HG03439 (cell line): ENCODE results near the gene UVRAG.
A peak's percentile ranks its signal among the peaks of the same experiment; 100 is the strongest.
"Not testable (repeated sequence)": the region's sequence is repeated elsewhere in the genome, so short reads cannot be mapped to it uniquely, and the experiment has no call there.

Experiments used
- ATAC-seq: cut with Tn5 transposase; IDR thresholded peaks from one replicate; pipeline ENCODE4 v1.9.1; 2021; ENCODE audit warnings: mild to moderate bottlenecking, moderate library complexity; ENCODE audit not compliant: unreplicated experiment

UVRAG gene

GRCh38 chr11:76048763-76049162, 233.8 kb downstream of the UVRAG start:
- ATAC-seq, result no peak

DNA sequence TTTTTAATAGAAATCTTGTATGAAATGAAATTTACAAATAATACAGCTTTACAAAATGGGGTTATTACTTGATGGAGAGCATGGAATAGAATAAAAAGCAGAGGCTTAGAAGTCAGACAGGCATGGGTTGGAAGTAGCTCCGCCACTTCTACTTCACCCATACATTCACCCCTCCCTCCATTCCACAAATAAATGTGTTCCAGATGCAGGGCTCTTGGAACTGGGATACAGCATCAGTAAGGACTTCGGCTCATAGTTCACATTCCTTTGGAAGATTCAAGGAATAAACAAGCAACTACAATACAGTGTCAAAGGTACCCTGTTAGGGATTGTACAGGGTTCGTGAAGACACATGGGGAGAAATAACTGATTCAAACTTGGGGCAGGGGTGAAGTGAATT, 234.5 kb downstream of the UVRAG start:
- ATAC-seq, result no peak

GRCh38 chr11:76051937-76052336, 236.9 kb downstream of the UVRAG start:
- ATAC-seq, result no peak

GRCh38 chr11:76054330-76054729, 239.3 kb downstream of the UVRAG start:
- no peak for ATAC-seq

- no peak for ATAC-seq
Measured at GRCh38 chr11:76056876-76057275, 241.9 kb downstream of the UVRAG start.

GRCh38 chr11:76060475-76061036, 245.5 kb downstream of the UVRAG start:
- not testable (repeated sequence) for ATAC-seq

- ATAC-seq, result peak; percentile 95
Measured at GRCh38 chr11:76062733-76063132, 247.7 kb downstream of the UVRAG start.

DNA sequence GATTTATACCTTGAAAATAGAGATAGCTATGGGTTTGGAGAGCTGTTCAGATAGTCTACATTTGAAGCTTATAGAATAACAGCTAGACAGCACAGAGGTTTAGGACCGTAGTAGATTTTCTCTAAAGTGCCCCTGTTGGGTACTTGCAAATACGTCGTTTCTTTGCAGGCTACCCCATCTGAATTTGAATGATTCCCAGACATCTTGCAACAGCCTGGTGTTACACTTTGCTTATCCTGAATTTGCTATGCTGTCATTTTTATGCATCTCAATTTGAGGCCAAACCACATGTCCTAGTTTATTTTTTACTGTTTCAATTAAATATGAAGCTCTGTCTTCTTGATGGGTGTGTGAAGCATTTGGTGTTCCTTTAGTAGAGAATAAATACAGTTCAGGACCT, 249.2 kb downstream of the UVRAG start:
- no peak for ATAC-seq

DNA sequence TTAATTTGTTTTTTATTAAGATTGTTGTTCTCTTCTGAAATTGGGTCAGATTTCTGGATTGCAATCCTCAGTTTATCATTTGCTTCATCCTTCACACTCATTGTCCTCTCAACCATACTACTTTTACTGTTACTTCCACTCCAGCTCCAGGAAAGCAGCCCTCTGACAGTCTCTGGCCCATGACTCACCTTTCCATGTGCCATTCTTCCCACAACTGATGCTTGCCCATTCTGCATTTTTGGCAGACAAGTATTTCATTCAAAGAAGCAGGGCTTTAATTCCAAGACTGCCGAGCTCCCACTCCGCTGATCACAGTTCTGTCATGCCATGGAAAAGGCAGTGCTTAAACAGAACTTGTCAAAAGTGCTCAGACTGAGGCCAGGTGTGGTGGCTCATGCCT, 252.1 kb downstream of the UVRAG start:
- ATAC-seq, result no peak

GRCh38 chr11:76069001-76069400, 254.0 kb downstream of the UVRAG start:
- ATAC-seq, result no peak

DNA sequence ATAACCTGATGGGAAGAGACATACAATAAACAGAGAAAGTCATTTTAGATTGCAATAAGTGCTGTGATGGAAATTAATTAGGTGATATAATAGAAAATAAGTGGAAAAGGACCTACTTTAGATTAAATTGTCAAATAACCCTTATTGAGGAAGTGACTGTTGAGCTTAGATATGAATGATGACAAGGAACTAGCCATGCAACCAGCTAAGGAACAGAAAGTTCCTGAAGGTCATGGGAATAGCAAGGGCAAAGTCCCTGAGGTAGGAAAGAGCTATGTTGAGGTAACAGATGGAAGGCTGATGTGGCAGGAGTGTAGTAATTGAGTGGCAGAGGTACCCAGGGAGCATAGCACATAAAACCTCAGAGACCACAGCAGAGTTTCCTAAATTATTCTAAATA, 256.1 kb downstream of the UVRAG start:
- no peak for ATAC-seq

DNA sequence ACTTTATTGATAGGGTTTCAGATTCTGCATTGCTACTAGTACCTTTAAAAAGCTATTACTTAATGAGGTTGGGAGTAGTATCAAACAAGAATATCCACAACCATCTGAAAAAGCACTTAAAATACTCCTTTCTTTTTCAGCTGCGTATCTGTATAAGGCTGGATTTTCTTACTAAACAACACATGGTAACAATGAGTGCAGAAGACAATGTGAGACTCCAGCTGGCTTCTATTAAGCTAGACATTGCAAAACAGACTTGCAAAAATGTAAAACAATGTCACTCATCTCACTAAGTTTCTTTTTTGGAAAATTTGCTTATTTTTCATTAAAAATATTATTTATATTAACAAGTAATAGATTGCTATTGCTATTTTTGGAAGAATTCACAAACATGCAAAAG, 258.7 kb downstream of the UVRAG start:
- no peak for ATAC-seq

DNA sequence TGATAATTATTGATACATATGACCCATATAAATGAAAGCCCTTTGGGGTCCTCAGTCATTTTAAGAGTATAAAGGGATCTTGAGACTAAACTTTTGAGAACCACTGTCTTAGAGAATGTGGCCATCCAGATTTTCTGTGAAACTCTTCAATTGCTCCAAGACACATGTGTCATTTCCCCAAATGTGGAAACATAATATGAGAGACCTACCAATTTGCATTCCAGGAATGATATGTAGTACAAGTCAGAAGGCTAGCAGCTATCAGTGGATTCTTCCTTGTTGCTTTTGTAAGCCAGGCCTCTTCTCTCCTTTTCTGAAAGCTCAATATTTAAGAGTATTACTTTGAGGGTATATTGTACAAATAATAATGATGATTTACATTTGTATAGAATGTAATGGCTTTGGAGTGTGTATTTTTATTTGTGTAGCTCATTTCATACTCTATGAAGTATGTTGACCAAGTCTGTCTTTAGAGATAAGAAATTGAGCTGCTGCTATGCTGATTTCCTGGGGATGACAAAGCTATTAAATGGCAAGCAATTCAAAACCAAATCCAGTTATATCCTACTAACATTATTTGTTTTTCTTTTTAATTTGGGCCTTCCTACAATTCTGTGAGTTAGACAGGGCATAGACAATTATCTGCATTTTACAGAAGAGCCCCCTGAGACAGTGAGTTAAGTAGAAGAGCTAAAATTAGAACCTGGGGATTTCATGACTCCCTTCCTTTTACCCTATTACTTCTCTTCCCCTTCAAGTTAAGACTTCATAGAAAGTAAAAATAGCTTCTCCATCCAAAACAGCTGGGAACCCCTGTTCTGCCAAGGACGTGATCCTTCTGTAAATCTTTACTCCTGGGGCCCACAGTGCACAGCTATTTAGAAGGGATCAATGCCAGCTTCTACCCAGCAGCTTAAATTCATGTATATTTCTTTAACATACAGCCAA, 259.4 kb downstream of the UVRAG start:
- no peak for ATAC-seq

DNA sequence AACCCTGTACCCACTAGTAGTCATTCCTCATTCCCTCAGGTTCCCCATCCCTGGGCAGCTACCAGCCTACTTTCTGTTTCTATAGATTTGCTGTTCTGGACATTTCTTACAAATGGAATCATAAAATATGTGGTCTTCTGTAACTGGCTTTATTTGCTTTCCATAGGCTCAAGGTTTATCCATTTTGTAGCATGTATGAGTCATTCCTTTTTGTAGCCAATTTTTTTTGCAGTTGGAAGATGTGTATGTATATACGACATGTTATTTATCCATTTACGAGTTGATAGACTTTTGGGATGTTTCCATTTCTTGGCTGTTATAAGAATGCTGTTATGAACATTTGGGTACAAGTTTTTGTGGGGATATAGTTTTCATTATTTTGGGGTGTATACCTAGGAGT, 260.7 kb downstream of the UVRAG start:
- no peak for ATAC-seq

- not testable (repeated sequence) for ATAC-seq
Measured at GRCh38 chr11:76076253-76076652, 261.2 kb downstream of the UVRAG start.

DNA sequence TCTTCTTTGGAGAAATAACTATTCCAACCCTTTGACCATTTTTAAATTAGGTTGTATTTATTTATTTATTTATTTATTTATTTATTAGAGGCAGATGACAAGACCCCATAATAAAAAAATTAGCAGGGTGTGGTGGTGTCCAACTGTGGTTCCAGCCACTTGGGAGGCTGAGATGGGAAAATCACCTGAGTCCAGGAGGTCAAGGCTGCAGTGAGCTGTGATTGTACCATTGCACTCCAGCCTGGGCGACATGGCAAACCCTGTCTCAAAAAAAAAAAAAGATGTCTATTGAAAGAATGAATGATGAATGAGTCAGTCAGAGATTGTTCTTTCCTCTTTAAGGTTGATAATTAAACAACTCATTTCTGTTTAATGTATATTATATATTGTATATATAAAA, 261.7 kb downstream of the UVRAG start:
- no peak for ATAC-seq

- no peak for ATAC-seq
Measured at GRCh38 chr11:76077575-76078150, 262.7 kb downstream of the UVRAG start.

DNA sequence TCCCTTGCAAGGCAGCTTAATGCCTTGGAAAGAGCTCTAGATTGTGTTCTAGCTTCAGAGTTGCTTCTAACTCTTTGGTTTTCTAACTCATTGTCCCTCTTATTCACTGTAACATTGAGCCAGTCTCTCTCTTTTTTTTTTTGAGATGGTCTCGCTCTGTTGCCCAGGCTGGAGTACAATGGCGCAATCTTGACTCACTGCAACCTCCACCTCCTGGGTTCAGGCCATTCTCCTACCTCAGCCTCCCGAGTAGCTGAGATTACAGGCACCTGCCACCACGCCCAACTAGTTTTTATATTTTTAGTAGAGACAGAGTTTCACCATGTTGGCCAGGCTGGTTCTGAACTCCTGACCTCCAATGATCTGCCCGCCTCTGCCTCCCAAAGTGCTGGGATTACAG, 266.1 kb downstream of the UVRAG start:
- not testable (repeated sequence) for ATAC-seq

GRCh38 chr11:76083563-76084451, 268.8 kb downstream of the UVRAG start:
- no peak for ATAC-seq

GRCh38 chr11:76085270-76085669, 270.3 kb downstream of the UVRAG start:
- ATAC-seq, result no peak
